GM19023 (cell line): Measurements from ENCODE around the gene IKBKE.

ENCODE experiments used
- ATAC-seq: cut with Tn5 transposase; IDR thresholded peaks from one replicate; pipeline ENCODE4 v1.9.1; 2021; ENCODE audit warnings: mild to moderate bottlenecking, moderate library complexity; ENCODE audit not compliant: unreplicated experiment

IKBKE gene

GRCh38 chr1:206538086-206538770, 68.0 kb downstream of the IKBKE start:
- ATAC-seq = no peak

- no peak for ATAC-seq
Measured at GRCh38 chr1:206538901-206539640, 68.8 kb downstream of the IKBKE start.

- no peak for ATAC-seq
Measured at GRCh38 chr1:206540044-206540780, 69.9 kb downstream of the IKBKE start.

GRCh38 chr1:206541236-206541833, 71.1 kb downstream of the IKBKE start:
- ATAC-seq = no peak

GRCh38 chr1:206544562-206545257, 74.4 kb downstream of the IKBKE start:
- ATAC-seq = peak; percentile 58

- no peak for ATAC-seq
Measured at GRCh38 chr1:206545351-206545750, 75.1 kb downstream of the IKBKE start.
